Measurements from ENCODE around the gene ZG16.

The ZG16 gene

DNA sequence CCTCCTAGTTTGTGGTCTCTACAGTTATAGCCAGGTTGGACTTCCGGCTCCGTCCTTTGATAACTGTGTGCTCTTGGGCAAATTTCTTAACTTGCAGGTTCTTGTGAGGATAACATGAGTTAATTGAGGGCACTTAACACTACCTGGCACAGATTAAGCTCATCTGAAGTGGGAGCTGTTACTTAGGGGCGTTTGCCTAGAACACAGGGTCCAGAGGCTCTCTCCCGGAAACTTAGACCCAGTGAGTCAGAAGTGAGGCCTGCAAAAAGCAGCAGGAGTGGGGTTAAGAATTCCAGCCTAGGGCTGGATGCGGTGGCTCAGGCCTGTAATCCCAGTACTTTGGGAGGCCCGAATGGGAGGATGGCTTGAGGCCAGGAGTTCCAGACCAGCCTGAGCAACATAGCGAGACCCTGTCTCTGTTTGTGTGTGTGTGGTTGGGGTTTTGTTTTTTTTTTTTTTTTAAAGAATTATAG is 43.6 kb downstream of the ZG16 start:
- DNase-seq (ENCODE audit: low read depth in 2 of 2): no peak

DNA sequence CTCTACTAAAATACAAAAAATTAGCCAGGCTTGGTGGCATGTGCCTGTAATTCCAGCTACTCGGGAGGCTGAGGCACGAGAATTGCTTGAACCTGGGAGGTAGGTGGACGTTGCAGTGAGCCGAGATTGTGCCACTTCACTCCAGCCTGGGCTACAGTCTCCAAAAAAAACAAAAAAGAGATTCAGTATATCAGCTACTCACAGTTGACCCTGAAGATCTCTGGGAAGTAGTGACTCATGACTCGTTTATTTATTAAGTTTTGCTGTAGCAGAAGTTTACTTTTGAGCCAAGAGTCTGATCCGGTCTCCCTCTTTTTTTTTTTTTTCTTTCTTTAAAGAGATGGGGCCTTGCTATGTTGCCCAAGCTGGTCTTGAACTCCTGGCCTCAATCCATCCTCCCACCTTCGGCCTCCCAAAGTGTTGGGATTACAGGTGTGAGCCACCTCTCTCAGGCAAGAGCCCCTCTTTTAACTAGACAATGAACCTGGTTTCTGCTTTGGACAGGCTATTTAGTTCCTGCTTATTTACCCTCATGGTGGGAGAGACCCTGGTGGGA is 46.6 kb downstream of the ZG16 start:
- DNase-seq (ENCODE audit: low read depth in 2 of 2): no peak

DNA sequence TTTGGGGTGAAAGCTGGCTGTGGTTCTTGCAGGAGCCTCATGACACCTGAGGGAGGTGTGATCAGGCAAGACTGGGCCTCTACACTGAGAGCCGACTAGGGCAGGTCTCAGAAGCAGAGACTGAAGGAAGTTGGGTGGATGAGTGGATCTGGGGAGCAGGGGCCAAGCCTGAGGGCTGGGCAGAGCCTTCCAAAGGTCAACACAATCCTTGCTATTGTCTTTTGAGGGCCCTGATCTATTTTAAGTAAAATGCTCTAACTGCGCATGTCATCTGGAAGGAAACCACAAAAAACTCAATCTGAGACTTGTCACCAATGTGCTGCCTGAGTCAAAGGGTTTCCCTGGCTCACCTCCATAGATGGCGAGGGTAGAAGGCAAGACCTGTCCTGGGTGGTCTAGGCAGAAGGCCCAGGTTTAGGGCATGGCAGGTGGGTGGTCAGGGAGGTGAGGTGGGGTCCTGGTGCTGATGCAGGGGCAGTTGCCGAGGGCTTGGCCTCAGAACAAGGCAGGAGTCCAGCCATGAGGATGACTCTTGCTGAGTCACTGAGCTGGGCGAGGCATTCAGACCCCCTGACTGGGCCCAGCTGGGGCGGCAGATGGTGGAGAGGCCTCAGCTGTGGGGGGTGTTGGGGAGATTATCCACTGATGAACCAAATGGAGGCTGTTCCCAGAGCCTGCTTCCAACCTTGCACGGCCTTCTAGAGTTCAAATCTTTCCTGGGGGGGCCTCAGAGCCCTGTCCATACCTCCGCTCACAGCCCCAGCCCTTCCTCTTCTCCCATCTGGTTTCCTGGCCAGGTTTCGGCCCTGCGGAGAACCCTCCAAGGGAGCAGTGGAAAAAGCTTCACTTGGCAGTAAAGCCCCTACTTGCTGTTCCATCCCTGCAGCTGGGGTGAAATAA is 47.3 kb downstream of the ZG16 start:
- DNase-seq (ENCODE audit: low read depth in 2 of 2): no peak

DNA sequence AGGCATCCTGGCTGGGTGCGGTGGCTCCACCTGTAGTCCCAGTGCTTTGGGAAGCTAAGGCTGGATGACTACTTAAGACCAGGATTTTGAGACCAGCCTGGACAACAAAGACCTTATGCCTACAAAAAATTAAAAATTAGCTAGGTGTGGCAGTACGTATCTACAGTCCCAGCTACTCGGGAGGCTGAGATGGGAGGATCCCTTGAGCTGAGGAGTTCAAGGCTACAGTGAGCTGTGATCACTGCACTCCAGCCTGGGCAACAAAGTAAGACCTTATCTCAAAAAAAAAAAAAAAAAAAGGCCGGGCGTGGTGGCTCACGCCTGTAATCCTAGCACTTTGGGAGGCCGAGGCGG is 48.3 kb downstream of the ZG16 start:
- no peak for DNase-seq (ENCODE audit: low read depth in 2 of 2)

DNA sequence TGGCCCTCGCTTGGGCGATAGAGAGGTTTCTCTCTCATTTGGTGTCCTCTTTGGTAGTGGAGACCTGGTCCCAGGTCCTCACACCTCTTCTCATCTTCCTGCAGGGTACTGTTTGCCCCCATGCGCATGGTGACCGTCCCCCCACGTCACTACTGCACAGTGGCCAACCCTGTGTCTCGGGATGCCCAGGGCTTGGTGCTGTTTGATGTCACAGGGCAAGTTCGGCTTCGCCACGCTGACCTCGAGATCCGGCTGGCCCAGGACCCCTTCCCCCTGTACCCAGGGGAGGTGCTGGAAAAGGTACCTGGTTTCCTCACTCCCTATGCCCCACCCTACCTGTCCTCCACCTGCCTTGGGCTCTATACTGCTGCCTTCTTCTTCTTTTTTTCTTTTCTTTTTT is 52.7 kb downstream of the ZG16 start:
- DNase-seq (ENCODE audit: low read depth in 2 of 2): no peak

DNA sequence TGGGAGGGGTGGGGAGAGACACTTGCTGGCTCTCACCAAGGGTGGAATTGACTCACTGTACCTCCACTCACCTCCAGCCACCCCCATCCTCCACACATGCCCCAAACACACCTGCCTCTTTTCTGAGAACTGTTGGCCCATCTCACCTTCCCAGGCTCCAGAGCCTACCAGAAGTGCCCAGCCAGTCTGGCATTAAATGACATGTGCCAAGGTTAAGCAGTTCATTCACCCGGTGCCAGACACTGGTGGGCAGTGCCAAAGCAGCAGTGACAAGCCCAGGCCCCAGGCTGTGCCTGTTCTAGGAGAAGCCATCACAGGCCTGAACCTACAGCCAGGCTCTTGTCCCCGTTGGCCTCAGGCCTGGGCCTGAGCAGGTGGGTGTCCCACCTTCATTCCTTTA is 53.4 kb downstream of the ZG16 start:
- DNase-seq (ENCODE audit: low read depth in 2 of 2): no peak
